GM12891 (cell line): ENCODE data around the gene INKA1. TPM values are rescaled to one million over a fixed set of nuclear protein-coding genes. Genes with fewer than 3 reads are reported as not detected.
A peak's percentile ranks its signal among the peaks of the same experiment; 100 is the strongest.

Experiments
- DNase-seq: peaks from one replicate; pipeline ENCODE4 v3.0.0; 2011; ENCODE audit warnings: low spot score; ENCODE audit not compliant: insufficient read length
- FAIRE-seq: peaks from 2 replicates; lab custom pipeline; 2011; peaks lifted over from hg19 to GRCh38; lab: Jason Lieb, UNC
- PAX5 ChIP-seq: IDR thresholded peaks from 2 replicates; pipeline ENCODE4 v1.6.1; 2011; ENCODE audit warnings: low read length, moderate library complexity, mild to moderate bottlenecking; ENCODE audit not compliant: insufficient read depth, severe bottlenecking
- POLR2A ChIP-seq: IDR thresholded peaks from 2 replicates; pipeline ENCODE4 v1.6.1; 2011; ENCODE audit warnings: low read depth, low read length, control low read depth
- POLR2AphosphoS5 ChIP-seq: IDR thresholded peaks from 2 replicates; pipeline ENCODE4 v1.6.1; 2011; ENCODE audit warnings: low read depth, low read length, control low read depth
- POU2F2 ChIP-seq: IDR thresholded peaks from 2 replicates; pipeline ENCODE4 v1.6.1; 2011; ENCODE audit warnings: low read depth, mild to moderate bottlenecking, control low read depth, low read length, moderate library complexity
- SPI1 ChIP-seq: IDR thresholded peaks from 2 replicates; pipeline ENCODE4 v1.6.1; 2011; ENCODE audit warnings: low read depth, low read length, control low read depth
- TAF1 ChIP-seq: IDR thresholded peaks from 2 replicates; pipeline ENCODE4 v1.6.1; 2011; ENCODE audit warnings: low read depth, low read length, control low read depth
- polyA plus RNA-seq: library from polyadenylated mRNA; unstranded; fragments of >200 nt; gene quantifications from one replicate; pipeline ENCODE4 v1.2.1, GENCODE V29; 2012; ENCODE audit warnings: low read depth, missing spikeins, inconsistent platforms; ENCODE audit not compliant: missing spikeins

INKA1 gene
- 1.5 TPM for polyA plus RNA-seq

- peak; percentile 91 for DNase-seq
- TF ChIP-seq POU2F2: no peak
- no peak for TF ChIP-seq TAF1
- no peak for TF ChIP-seq POLR2AphosphoS5
- FAIRE-seq: peak; percentile 99
Observed at GRCh38 chr3:49802719-49803464, at the start of gene INKA1. TSS of gene INKA1 (plus strand) at chr3:49803261. CDS start at chr3:49803393, 132 bp downstream.

GRCh38 chr3:49754536-49754935 is 48.5 kb upstream of the INKA1 start:
- FAIRE-seq (no peak), DNase-seq (no peak)
- TF ChIP-seq TAF1 (no peak), POLR2A (no peak), POLR2AphosphoS5 (no peak), PAX5 (no peak), POU2F2 (no peak), SPI1 (no peak)

DNA sequence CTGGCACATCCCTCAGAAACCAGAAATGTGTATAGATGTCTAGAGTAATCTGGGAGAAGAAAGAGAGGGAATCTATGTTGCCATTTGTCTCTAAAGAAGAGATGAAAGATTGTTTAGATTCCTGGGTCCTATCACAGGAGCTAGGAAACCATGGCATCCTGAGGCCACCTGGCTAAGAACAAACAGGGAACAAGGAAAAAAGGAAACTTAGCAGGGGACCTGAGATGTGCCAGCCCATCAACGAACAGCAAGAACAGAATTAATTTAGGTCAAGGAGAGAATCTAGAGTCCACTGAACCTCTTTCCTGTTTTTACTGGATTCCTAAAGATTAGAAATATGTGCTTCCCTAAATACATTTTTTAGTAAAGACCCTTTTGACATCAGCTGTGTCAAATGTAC is 47.0 kb upstream of the INKA1 start:
- no peak for DNase-seq
- no peak for FAIRE-seq
- TF ChIP-seq POLR2AphosphoS5: no peak
- TF ChIP-seq POU2F2: no peak
- TF ChIP-seq PAX5: no peak
- TF ChIP-seq SPI1: no peak
- no peak for TF ChIP-seq TAF1
- TF ChIP-seq POLR2A: no peak

DNA sequence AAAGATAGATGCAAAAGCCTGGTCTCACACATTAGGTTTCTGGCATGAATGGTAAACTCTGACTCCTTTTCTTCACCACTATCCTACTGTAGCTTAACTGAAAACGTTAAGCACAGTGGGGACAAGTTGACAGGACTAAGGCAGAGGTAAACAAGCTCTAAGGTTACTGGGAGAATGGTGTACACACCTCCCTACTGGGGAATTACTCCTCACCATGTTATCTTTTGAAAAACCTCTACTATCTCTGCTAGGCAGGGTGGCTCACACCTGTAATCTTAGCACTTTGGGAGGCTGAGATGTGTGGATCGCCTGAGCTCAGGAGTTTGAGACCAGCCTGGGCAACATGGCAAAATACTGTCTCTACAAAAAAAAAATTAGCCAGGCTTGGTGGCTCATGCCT is 45.9 kb upstream of the INKA1 start:
- no peak for TF ChIP-seq TAF1
- TF ChIP-seq PAX5: no peak
- TF ChIP-seq POLR2A: no peak
- TF ChIP-seq POLR2AphosphoS5: no peak
- no peak for TF ChIP-seq SPI1
- no peak for TF ChIP-seq POU2F2
- DNase-seq (no peak), FAIRE-seq (no peak)

GRCh38 chr3:49759226-49759625 is 43.8 kb upstream of the INKA1 start:
- DNase-seq (no peak), FAIRE-seq (no peak)
- TF ChIP-seq POLR2AphosphoS5 (no peak), PAX5 (no peak), SPI1 (no peak), TAF1 (no peak), POLR2A (no peak), POU2F2 (no peak)

- DNase-seq: no peak
Observed at GRCh38 chr3:49761661-49762060, 41.4 kb upstream of the INKA1 start.

DNA sequence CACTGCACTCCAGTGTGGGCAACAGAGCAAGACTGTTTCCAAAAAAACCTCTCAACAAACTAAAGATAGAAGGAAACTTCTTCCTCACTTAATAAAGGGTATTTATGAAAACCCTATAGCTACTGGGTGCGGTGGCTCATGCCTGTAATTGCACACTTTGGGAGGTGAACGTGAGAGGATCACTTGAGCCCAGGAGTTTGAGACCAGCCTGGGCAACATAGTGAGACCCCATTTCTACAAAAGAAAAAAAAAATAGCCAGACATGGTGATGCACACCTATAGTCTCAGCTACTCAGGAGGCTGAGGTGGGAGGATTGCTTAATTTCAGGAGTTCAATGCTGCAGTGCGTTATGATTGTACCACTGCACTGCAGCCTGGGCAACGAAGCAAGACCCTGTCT is 39.1 kb upstream of the INKA1 start:
- TF ChIP-seq POLR2AphosphoS5: no peak
- TF ChIP-seq POLR2A: no peak
- no peak for TF ChIP-seq TAF1
- no peak for TF ChIP-seq SPI1
- no peak for TF ChIP-seq PAX5
- TF ChIP-seq POU2F2: no peak
- FAIRE-seq (no peak), DNase-seq (no peak)

More at GRCh38 chr3:49761661-49762060, 41.4 kb upstream of the INKA1 start:
- TF ChIP-seq SPI1 (no peak), POLR2AphosphoS5 (no peak), POU2F2 (no peak), TAF1 (no peak), POLR2A (no peak), PAX5 (no peak)
- FAIRE-seq: no peak

DNA sequence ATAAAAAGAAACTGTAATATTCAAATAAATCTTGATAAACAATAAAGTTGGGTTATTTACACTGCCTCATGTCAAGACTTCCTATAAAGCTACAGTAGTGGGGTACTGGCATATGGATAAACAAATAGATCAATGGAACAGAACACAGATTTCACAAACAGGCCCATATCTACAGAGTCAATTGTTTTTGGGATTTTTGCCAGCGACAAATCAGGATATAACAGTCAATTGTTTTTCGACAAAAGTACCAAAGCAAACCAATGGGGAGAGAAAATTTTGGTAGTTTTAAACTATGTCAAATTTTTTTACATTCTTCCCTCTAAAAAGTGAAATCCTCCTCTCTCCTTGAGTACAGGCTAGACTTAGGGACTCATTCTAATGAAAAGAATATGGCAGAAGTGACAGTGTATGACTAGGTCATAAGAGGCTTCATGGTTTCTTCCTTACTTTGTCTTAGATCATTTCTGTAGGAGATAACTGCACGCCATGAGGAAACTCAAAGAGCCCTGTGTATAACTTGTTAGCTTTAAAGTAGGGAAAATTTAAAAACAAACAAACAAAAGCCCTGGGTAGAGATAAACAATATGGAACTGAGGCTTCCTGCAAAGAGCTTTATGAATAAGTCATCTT is 33.7 kb upstream of the INKA1 start:
- DNase-seq (no peak), FAIRE-seq (no peak)
- TF ChIP-seq PAX5 (no peak), POLR2AphosphoS5 (no peak)

DNA sequence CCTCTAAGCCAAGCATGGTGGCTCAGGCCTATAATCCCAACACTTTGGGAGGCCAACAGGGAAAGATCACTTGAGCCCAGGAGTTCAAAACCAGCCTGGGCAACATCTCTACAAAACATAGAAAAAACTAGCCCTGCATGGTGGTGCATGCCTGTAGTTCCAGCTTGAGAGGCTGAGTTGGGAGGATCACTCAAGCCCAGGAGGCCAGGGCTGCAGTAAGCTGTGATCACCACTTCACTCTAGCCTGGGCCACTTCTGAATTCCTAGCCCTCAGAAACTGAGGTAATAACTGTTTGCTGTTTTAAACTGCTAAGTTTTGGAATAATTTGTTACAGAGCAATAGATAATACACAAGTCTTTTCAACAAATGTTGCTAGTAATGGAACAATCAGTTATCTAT is 33.1 kb upstream of the INKA1 start:
- TF ChIP-seq POLR2AphosphoS5: no peak
- no peak for TF ChIP-seq POLR2A
- no peak for TF ChIP-seq SPI1
- TF ChIP-seq PAX5: no peak
- no peak for TF ChIP-seq POU2F2
- TF ChIP-seq TAF1: no peak
- no peak for DNase-seq
- no peak for FAIRE-seq

DNA sequence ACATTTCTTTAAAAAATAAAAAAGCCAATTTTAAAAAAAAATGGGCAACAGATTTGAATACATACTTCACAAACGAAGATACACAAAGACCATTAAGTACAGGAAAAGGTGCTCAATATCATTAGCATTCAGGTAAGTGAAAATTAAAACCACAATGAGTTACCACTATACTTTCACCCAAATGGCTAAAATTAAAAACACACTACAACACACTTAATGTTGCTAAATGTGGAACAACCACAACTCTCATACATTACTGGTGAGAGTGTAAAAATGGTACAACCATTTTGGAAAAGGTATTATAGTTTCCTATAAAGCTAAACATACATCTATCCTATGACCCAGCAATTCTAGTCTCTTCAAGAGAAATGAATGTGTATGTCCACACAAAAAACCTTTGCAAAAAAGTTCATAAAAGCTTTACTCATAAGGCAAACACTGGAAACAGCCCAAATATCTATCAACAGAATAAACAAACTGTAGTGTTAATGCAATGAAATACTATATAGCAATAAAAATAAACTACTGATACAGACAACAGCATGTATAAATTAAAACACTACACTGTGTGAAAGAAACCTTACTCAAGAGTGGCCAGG is 31.6 kb upstream of the INKA1 start:
- no peak for DNase-seq

More for the DNA sequence above, 31.6 kb upstream of the INKA1 start:
- FAIRE-seq: peak; percentile 56
- TF ChIP-seq TAF1 (no peak), SPI1 (no peak), POU2F2 (no peak), POLR2AphosphoS5 (no peak), POLR2A (no peak), PAX5 (no peak)
